NT2/D1 (cell line): Measurements from ENCODE around the gene PAFAH2.
"Not testable (repeated sequence)": the region's sequence is repeated elsewhere in the genome, so short reads cannot be mapped to it uniquely, and the experiment has no call there.

Experiments
- DNase-seq: peaks from one replicate; pipeline ENCODE4 v3.0.0-alpha.2; 2011; ENCODE audit warnings: low read depth, low spot score
- H3K27me3 ChIP-seq: 2 replicates; pipeline ENCODE4 v1.6.0; 2011; ENCODE audit warnings: mild to moderate bottlenecking; ENCODE audit not compliant: insufficient read length, insufficient read depth
- H3K36me3 ChIP-seq: 2 replicates; pipeline ENCODE4 v1.6.1; 2011; ENCODE audit warnings: mild to moderate bottlenecking, low read length, mixed read lengths; ENCODE audit not compliant: insufficient read depth, insufficient read length
- H3K4me1 ChIP-seq: 2 replicates; pipeline ENCODE4 v1.5.1; 2011; ENCODE audit not compliant: insufficient read depth, insufficient read length
- H3K4me3 ChIP-seq: 2 replicates; pipeline ENCODE4 v1.5.1; 2011; ENCODE audit warnings: low read depth; ENCODE audit not compliant: insufficient read length
- H3K9ac ChIP-seq: 2 replicates; pipeline ENCODE4 v1.6.0; 2011; ENCODE audit warnings: low read depth; ENCODE audit not compliant: insufficient read length
- H3K9me3 ChIP-seq: 2 replicates; pipeline ENCODE4 v1.5.1; 2011; ENCODE audit warnings: mild to moderate bottlenecking, low read length; ENCODE audit not compliant: insufficient read depth
- SUZ12 ChIP-seq: IDR thresholded peaks from 2 replicates; pipeline ENCODE4 v1.6.1; 2011; ENCODE audit not compliant: insufficient read length, insufficient read depth; ENCODE audit errors: extremely low read depth
- YY1 ChIP-seq: IDR thresholded peaks from 2 replicates; pipeline ENCODE4 v1.6.1; 2011; ENCODE audit not compliant: insufficient read length, insufficient read depth
- ZNF274 ChIP-seq: IDR thresholded peaks from 2 replicates; pipeline ENCODE4 v1.6.1; 2011; ENCODE audit warnings: mild to moderate bottlenecking, low read depth, low read length

PAFAH2 gene

GRCh38 chr1:25987951-25988350 lies 9.9 kb downstream of the PAFAH2 start:
- peaks cover 72% of the 10 kb centered on the region for H3K36me3 ChIP-seq

GRCh38 chr1:25986773-25987172 lies 11.1 kb downstream of the PAFAH2 start:
- H3K4me3 ChIP-seq, H3K27me3 ChIP-seq, H3K9ac ChIP-seq, H3K9me3 ChIP-seq, H3K4me1 ChIP-seq, DNase-seq: not testable (repeated sequence)
- H3K36me3 ChIP-seq: peaks cover 79% of the 10 kb centered on the region

More at GRCh38 chr1:25987951-25988350, 9.9 kb downstream of the PAFAH2 start:
- Histone ChIP-seq H3K9me3 (no peaks in the 10 kb centered on the region), H3K27me3 (no peaks in the 10 kb centered on the region), H3K4me3 (no peak overlapping the region), H3K9ac (no peak overlapping the region), H3K4me1 (no peaks in the 10 kb centered on the region)
- TF ChIP-seq YY1: no peak
- no peak for TF ChIP-seq SUZ12
- TF ChIP-seq ZNF274: no peak
- DNase-seq: no peak

- no peak overlapping the region for H3K4me3 ChIP-seq
- no peak for DNase-seq
- H3K27me3 ChIP-seq: no peaks in the 10 kb centered on the region
- no peak overlapping the region for H3K9ac ChIP-seq
- H3K36me3 ChIP-seq: peaks cover 87% of the 10 kb centered on the region
- no peaks in the 10 kb centered on the region for H3K9me3 ChIP-seq
- TF ChIP-seq ZNF274 (no peak), YY1 (no peak), SUZ12 (no peak)
- no peaks in the 10 kb centered on the region for H3K4me1 ChIP-seq
Measured at GRCh38 chr1:25985670-25986069, 12.2 kb downstream of the PAFAH2 start.

GRCh38 chr1:25985171-25985570 lies 12.7 kb downstream of the PAFAH2 start:
- no peak for DNase-seq
- H3K9ac ChIP-seq: no peak overlapping the region
- no peak for TF ChIP-seq YY1
- TF ChIP-seq SUZ12: no peak
- TF ChIP-seq ZNF274: no peak
- H3K9me3 ChIP-seq: no peaks in the 10 kb centered on the region
- H3K4me1 ChIP-seq: no peaks in the 10 kb centered on the region
- H3K27me3 ChIP-seq: no peaks in the 10 kb centered on the region
- H3K36me3 ChIP-seq: peaks cover 85% of the 10 kb centered on the region
- H3K4me3 ChIP-seq: no peak overlapping the region

GRCh38 chr1:25979210-25979609 lies 18.7 kb downstream of the PAFAH2 start:
- no peak for TF ChIP-seq ZNF274
- no peak for TF ChIP-seq SUZ12
- no peak for TF ChIP-seq YY1
- H3K36me3 ChIP-seq: peaks cover 83% of the 10 kb centered on the region
- DNase-seq: no peak
- no peaks in the 10 kb centered on the region for H3K4me1 ChIP-seq
- H3K9ac ChIP-seq: no peak overlapping the region
- no peaks in the 10 kb centered on the region for H3K9me3 ChIP-seq
- no peak overlapping the region for H3K4me3 ChIP-seq
- H3K27me3 ChIP-seq: no peaks in the 10 kb centered on the region

- Histone ChIP-seq H3K4me3 (no peak overlapping the region), H3K9ac (no peak overlapping the region), H3K36me3 (peaks cover 83% of the 10 kb centered on the region), H3K9me3 (no peaks in the 10 kb centered on the region), H3K4me1 (no peaks in the 10 kb centered on the region), H3K27me3 (no peaks in the 10 kb centered on the region)
- TF ChIP-seq SUZ12 (no peak), ZNF274 (no peak)
- DNase-seq: no peak
Measured at GRCh38 chr1:25978403-25978802, 19.5 kb downstream of the PAFAH2 start.

- H3K9ac ChIP-seq: no peak overlapping the region
- DNase-seq: no peak
- H3K36me3 ChIP-seq: peaks cover 83% of the 10 kb centered on the region
- no peak for TF ChIP-seq ZNF274
- no peak for TF ChIP-seq YY1
- no peak for TF ChIP-seq SUZ12
- H3K27me3 ChIP-seq: no peaks in the 10 kb centered on the region
- no peaks in the 10 kb centered on the region for H3K9me3 ChIP-seq
- no peak overlapping the region for H3K4me3 ChIP-seq
- no peaks in the 10 kb centered on the region for H3K4me1 ChIP-seq
Measured at GRCh38 chr1:25977801-25978200, 20.1 kb downstream of the PAFAH2 start.

- no peaks in the 10 kb centered on the region for H3K27me3 ChIP-seq
- peaks cover 87% of the 10 kb centered on the region for H3K36me3 ChIP-seq
- H3K4me3 ChIP-seq: no peak overlapping the region
- no peak overlapping the region for H3K9ac ChIP-seq
- DNase-seq: no peak
- no peak for TF ChIP-seq YY1
- no peak for TF ChIP-seq SUZ12
- TF ChIP-seq ZNF274: no peak
- H3K9me3 ChIP-seq: no peaks in the 10 kb centered on the region
- peaks cover 5% of the 10 kb centered on the region for H3K4me1 ChIP-seq
Measured at GRCh38 chr1:25973610-25974321, 24.1 kb downstream of the PAFAH2 start.
